Ishikawa (cell line): ENCODE measurements around the gene NEUROG1.

Experiments used
- CEBPB ChIP-seq: IDR thresholded peaks from 2 replicates; pipeline ENCODE4 v1.6.1; 2012
- CREB1 ChIP-seq: IDR thresholded peaks from 2 replicates; pipeline ENCODE4 v1.6.1; 2012; ENCODE audit warnings: low read depth
- EGR1 ChIP-seq: IDR thresholded peaks from 2 replicates; pipeline ENCODE4 v1.6.1; 2012
- EP300 ChIP-seq: IDR thresholded peaks from 2 replicates; pipeline ENCODE4 v1.6.1; 2012; ENCODE audit warnings: borderline replicate concordance
- FOXM1 ChIP-seq: IDR thresholded peaks from 2 replicates; pipeline ENCODE4 v1.6.1; 2012; ENCODE audit warnings: low read depth, borderline replicate concordance
- RAD21 ChIP-seq: IDR thresholded peaks from 2 replicates; pipeline ENCODE4 v1.6.1; 2012; ENCODE audit warnings: low read depth
- REST ChIP-seq: IDR thresholded peaks from 2 replicates; pipeline ENCODE4 v1.6.1; 2012; ENCODE audit warnings: low read depth, mild to moderate bottlenecking
- TAF1 ChIP-seq: IDR thresholded peaks from 2 replicates; pipeline ENCODE4 v1.6.1; 2012; ENCODE audit warnings: low read depth, mild to moderate bottlenecking
- YY1 ChIP-seq: IDR thresholded peaks from 2 replicates; pipeline ENCODE4 v1.6.1; 2012; ENCODE audit warnings: low read depth
- ZBTB7A ChIP-seq: IDR thresholded peaks from 2 replicates; pipeline ENCODE4 v1.6.1; 2012; ENCODE audit warnings: low read depth
- TF ChIP-seq, protein P1 (sequence below): IDR thresholded peaks from 2 replicates; pipeline ENCODE4 v1.6.1; 2012
- TF ChIP-seq, protein P2 (sequence below): IDR thresholded peaks from 2 replicates; pipeline ENCODE4 v1.6.1; 2012

DNA sequence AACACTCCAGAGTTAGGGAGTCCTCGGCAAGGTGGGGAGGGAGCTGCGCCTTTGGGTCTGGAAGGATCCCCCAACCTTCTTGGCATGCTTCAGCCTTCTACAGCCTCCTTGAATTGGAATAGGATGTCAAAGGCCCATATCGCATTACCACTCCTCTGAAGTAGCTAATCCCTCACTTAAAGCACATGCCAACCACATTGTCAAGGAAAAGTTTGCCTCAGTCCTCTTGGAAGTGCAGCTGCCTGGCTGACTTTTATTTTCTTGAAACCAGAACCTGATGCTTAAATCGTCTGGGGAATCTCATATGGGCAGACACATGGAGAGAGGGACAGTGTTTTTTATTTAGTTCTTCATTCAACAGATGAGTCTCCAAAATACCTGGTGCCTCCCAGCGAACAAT is 28.6 kb upstream of the NEUROG1 start:
- no peak for TF ChIP-seq REST
- TF ChIP-seq CREB1: no peak
- TF ChIP-seq, protein P1, sequence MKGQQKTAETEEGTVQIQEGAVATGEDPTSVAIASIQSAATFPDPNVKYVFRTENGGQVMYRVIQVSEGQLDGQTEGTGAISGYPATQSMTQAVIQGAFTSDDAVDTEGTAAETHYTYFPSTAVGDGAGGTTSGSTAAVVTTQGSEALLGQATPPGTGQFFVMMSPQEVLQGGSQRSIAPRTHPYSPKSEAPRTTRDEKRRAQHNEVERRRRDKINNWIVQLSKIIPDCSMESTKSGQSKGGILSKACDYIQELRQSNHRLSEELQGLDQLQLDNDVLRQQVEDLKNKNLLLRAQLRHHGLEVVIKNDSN: no peak
- no peak for TF ChIP-seq YY1
- no peak for TF ChIP-seq EP300
- TF ChIP-seq ZBTB7A: no peak
- TF ChIP-seq FOXM1: no peak
- no peak for TF ChIP-seq TAF1
- no peak for TF ChIP-seq RAD21
- TF ChIP-seq, protein P2, sequence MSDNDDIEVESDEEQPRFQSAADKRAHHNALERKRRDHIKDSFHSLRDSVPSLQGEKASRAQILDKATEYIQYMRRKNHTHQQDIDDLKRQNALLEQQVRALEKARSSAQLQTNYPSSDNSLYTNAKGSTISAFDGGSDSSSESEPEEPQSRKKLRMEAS: no peak
- TF ChIP-seq CEBPB: no peak
- no peak for TF ChIP-seq EGR1
